Measurements from ENCODE around the gene KIAA0825.

KIAA0825 gene

GRCh38 chr5:94281236-94281801 is 337.1 kb downstream of the KIAA0825 start:
- no peak for TF ChIP-seq CTCF (IDR thresholded peaks at IDR 0.05; ENCODE audit: borderline replicate concordance, extremely low read depth, low read length, poor library complexity, severe bottlenecking)
- TF ChIP-seq EZH2 (IDR thresholded peaks at IDR 0.05; ENCODE audit: borderline replicate concordance, low read depth, low read length, severe bottlenecking) = no peak
- ATAC-seq (ENCODE audit: insufficient read depth, low read depth) = no peak
- Histone ChIP-seq H3K9ac (ENCODE audit: low read depth, low read length) (no peak overlapping the region), H3K4me3 (ENCODE audit: low read depth in 1 of 2, low read length in 2 of 2) (no peak overlapping the region), H3K36me3 (ENCODE audit: insufficient read depth, low read length) (no peaks in the 10 kb centered on the region), H2AFZ (ENCODE audit: low read depth, low read length) (no peak overlapping the region), H3K27me3 (ENCODE audit: insufficient read depth, low read length, poor library complexity) (no peaks in the 10 kb centered on the region), H3K4me2 (ENCODE audit: insufficient read depth, low read length) (no peak overlapping the region), H3K27ac (ENCODE audit: low read length) (no peak overlapping the region), H3K79me2 (ENCODE audit: insufficient read depth, low read length) (no peaks in the 10 kb centered on the region), H3K9me3 (ENCODE audit: insufficient read depth, low read length, severe bottlenecking) (no peaks in the 10 kb centered on the region), H4K20me1 (ENCODE audit: insufficient read depth, low read length) (no peaks in the 10 kb centered on the region), H3K4me1 (ENCODE audit: insufficient read depth, low read length) (no peaks in the 10 kb centered on the region)
- no peak for DNase-seq

DNA sequence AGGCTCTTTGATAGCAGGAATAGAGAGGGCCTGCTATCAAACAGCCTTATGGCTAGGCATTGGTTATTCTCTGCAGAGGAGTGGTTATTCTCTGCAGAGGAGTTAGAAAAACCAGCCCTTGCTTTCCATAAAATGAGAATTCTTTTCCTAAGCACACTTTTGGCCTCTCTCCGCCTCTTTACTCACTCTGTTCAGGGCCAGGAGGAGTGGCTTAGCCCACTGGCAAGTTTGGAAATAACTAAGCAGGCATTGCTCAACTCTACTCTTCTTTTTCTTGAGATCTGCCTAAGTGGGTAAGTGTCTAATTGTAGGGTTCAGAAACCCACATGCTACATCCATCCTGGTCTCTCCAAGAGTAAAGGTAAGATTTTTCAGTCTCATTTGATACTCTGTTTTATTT is 341.7 kb downstream of the KIAA0825 start:
- no peak for DNase-seq

GRCh38 chr5:94276048-94276447 is 342.4 kb downstream of the KIAA0825 start:
- Histone ChIP-seq H3K27ac (ENCODE audit: low read length) (no peak overlapping the region), H3K4me1 (ENCODE audit: insufficient read depth, low read length) (no peaks in the 10 kb centered on the region), H3K4me2 (ENCODE audit: insufficient read depth, low read length) (no peak overlapping the region), H3K36me3 (ENCODE audit: insufficient read depth, low read length) (no peaks in the 10 kb centered on the region), H3K27me3 (ENCODE audit: insufficient read depth, low read length, poor library complexity) (no peaks in the 10 kb centered on the region), H3K9me3 (ENCODE audit: insufficient read depth, low read length, severe bottlenecking) (no peaks in the 10 kb centered on the region), H2AFZ (ENCODE audit: low read depth, low read length) (no peak overlapping the region), H4K20me1 (ENCODE audit: insufficient read depth, low read length) (no peaks in the 10 kb centered on the region), H3K79me2 (ENCODE audit: insufficient read depth, low read length) (no peaks in the 10 kb centered on the region), H3K4me3 (ENCODE audit: low read depth in 1 of 2, low read length in 2 of 2) (no peak overlapping the region), H3K9ac (ENCODE audit: low read depth, low read length) (no peak overlapping the region)
- no peak for DNase-seq
- ATAC-seq (ENCODE audit: insufficient read depth, low read depth) = no peak
- TF ChIP-seq EZH2 (IDR thresholded peaks at IDR 0.05; ENCODE audit: borderline replicate concordance, low read depth, low read length, severe bottlenecking) (no peak), CTCF (IDR thresholded peaks at IDR 0.05; ENCODE audit: borderline replicate concordance, extremely low read depth, low read length, poor library complexity, severe bottlenecking) (no peak)

More for the DNA sequence above, 341.7 kb downstream of the KIAA0825 start:
- TF ChIP-seq EZH2 (IDR thresholded peaks at IDR 0.05; ENCODE audit: borderline replicate concordance, low read depth, low read length, severe bottlenecking) (no peak), CTCF (IDR thresholded peaks at IDR 0.05; ENCODE audit: borderline replicate concordance, extremely low read depth, low read length, poor library complexity, severe bottlenecking) (no peak)
- no peaks in the 10 kb centered on the region for H3K27me3 ChIP-seq (ENCODE audit: insufficient read depth, low read length, poor library complexity)
- no peaks in the 10 kb centered on the region for H3K4me1 ChIP-seq (ENCODE audit: insufficient read depth, low read length)
- no peaks in the 10 kb centered on the region for H3K9me3 ChIP-seq (ENCODE audit: insufficient read depth, low read length, severe bottlenecking)
- H3K4me2 ChIP-seq (ENCODE audit: insufficient read depth, low read length) = no peak overlapping the region
- no peak overlapping the region for H3K4me3 ChIP-seq (ENCODE audit: low read depth in 1 of 2, low read length in 2 of 2)
- no peak overlapping the region for H2AFZ ChIP-seq (ENCODE audit: low read depth, low read length)
- H3K36me3 ChIP-seq (ENCODE audit: insufficient read depth, low read length) = no peaks in the 10 kb centered on the region
- no peak overlapping the region for H3K9ac ChIP-seq (ENCODE audit: low read depth, low read length)
- no peaks in the 10 kb centered on the region for H4K20me1 ChIP-seq (ENCODE audit: insufficient read depth, low read length)
- H3K27ac ChIP-seq (ENCODE audit: low read length) = no peak overlapping the region
- no peaks in the 10 kb centered on the region for H3K79me2 ChIP-seq (ENCODE audit: insufficient read depth, low read length)
- ATAC-seq (ENCODE audit: insufficient read depth, low read depth) = no peak
